ENCODE measurements around the gene CDH4. TPM values are rescaled to one million over a fixed set of nuclear protein-coding genes. Genes with fewer than 3 reads are reported as not detected.

Gene CDH4
- total and polyA plus RNA-seq, 9 donors = 0.12 to 4.4 (median 0.36) TPM

GRCh38 chr20:61440548-61441055 lies 188.5 kb downstream of the CDH4 start:
- no peak overlapping the region for H3K4me3 ChIP-seq
- 77 to 83% (median 78%) methylated on average over 14 of the region's 14 CpGs for WGBS, 3 donors
- no peaks in the 10 kb centered on the region for H3K4me1 ChIP-seq (ENCODE audit: insufficient read depth)
- H3K27ac ChIP-seq = no peak overlapping the region
- H3K9me3 ChIP-seq = no peaks in the 10 kb centered on the region
- intact Hi-C loops (cut with DNase I) = no loop called here
- TF ChIP-seq CTCF (IDR thresholded peaks at IDR 0.05) = no peak
- no peak for TF ChIP-seq POLR2A (IDR thresholded peaks at IDR 0.05)
- no peak for TF ChIP-seq EP300 (IDR thresholded peaks at IDR 0.05)
- no peaks in the 10 kb centered on the region for H3K36me3 ChIP-seq
- H3K27me3 ChIP-seq = no peaks in the 10 kb centered on the region
- no peak for DNase-seq

- DNase-seq = no peak
- H3K9me3 ChIP-seq = no peaks in the 10 kb centered on the region
- no peak overlapping the region for H3K27ac ChIP-seq
- intact Hi-C loops (cut with DNase I) = no loop called here
- H3K27me3 ChIP-seq = no peaks in the 10 kb centered on the region
- H3K4me3 ChIP-seq = no peak overlapping the region
- H3K4me1 ChIP-seq (ENCODE audit: insufficient read depth) = no peaks in the 10 kb centered on the region
- WGBS, 3 donors = 79 to 89% (median 80%) methylated on average over 5 of the region's 5 CpGs
- TF ChIP-seq POLR2A (IDR thresholded peaks at IDR 0.05) = no peak
- TF ChIP-seq CTCF (IDR thresholded peaks at IDR 0.05) = no peak
- no peak for TF ChIP-seq EP300 (IDR thresholded peaks at IDR 0.05)
- no peaks in the 10 kb centered on the region for H3K36me3 ChIP-seq
Measured at GRCh38 chr20:61441537-61441936, 189.5 kb downstream of the CDH4 start.

- Histone ChIP-seq H3K4me3 (no peak overlapping the region), H3K9me3 (no peaks in the 10 kb centered on the region), H3K27me3 (no peaks in the 10 kb centered on the region), H3K36me3 (no peaks in the 10 kb centered on the region), H3K4me1 (ENCODE audit: insufficient read depth) (no peaks in the 10 kb centered on the region), H3K27ac (no peak overlapping the region)
- 51 to 70% (median 58%) methylated on average over 13 of the region's 13 CpGs for WGBS, 3 donors
- DNase-seq = no peak
- intact Hi-C loops (cut with DNase I) = no loop called here
- no peak for TF ChIP-seq POLR2A (IDR thresholded peaks at IDR 0.05)
- TF ChIP-seq EP300 (IDR thresholded peaks at IDR 0.05) = no peak
- no peak for TF ChIP-seq CTCF (IDR thresholded peaks at IDR 0.05)
Measured at GRCh38 chr20:61442075-61442670, 190.1 kb downstream of the CDH4 start.

GRCh38 chr20:61442718-61443117 lies 190.7 kb downstream of the CDH4 start:
- Histone ChIP-seq H3K9me3 (no peaks in the 10 kb centered on the region), H3K36me3 (no peaks in the 10 kb centered on the region), H3K4me3 (no peak overlapping the region), H3K4me1 (ENCODE audit: insufficient read depth) (no peaks in the 10 kb centered on the region), H3K27ac (no peak overlapping the region), H3K27me3 (no peaks in the 10 kb centered on the region)
- DNase-seq = no peak
- 30 to 45% (median 42%) methylated on average over 6 of the region's 6 CpGs for WGBS, 3 donors
- intact Hi-C loops (cut with DNase I) = no loop called here
- TF ChIP-seq EP300 (IDR thresholded peaks at IDR 0.05) = no peak
- no peak for TF ChIP-seq POLR2A (IDR thresholded peaks at IDR 0.05)
- no peak for TF ChIP-seq CTCF (IDR thresholded peaks at IDR 0.05)

Data from ovary (tissue), 9 donors.